NB4 (cell line): ENCODE results near the gene CORO1C.

ENCODE experiments used
- POLR2A ChIP-seq: IDR thresholded peaks from 2 replicates; pipeline ENCODE4 v1.6.1; 2011; ENCODE audit warnings: mild to moderate bottlenecking; ENCODE audit not compliant: insufficient read length; ENCODE audit errors: extremely low read depth
- TF ChIP-seq, protein P1 (sequence below): IDR thresholded peaks from one replicate; pipeline ENCODE4 v1.5.1; 2012; ENCODE audit warnings: low read depth, low read length
- TF ChIP-seq, protein P2 (sequence below): IDR thresholded peaks from 2 replicates; pipeline ENCODE4 v1.6.1; 2011; ENCODE audit warnings: low read depth, low read length

DNA sequence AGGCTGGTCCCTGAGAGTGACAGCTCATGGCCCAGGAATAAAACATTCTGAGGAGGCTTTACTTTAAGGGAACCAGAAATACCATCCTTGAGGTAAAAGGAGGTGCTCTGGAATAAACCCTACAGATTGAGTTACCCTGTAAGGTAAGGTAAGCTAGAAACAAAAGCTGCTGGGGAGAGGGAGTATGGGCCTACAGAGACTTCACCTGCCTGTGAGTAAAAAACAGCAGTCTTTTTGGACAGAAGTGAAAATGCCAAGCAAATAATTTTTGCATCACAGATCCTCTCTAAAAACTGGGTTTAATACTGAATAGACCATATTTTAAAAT is 41.2 kb downstream of the CORO1C start:
- TF ChIP-seq, protein P1, sequence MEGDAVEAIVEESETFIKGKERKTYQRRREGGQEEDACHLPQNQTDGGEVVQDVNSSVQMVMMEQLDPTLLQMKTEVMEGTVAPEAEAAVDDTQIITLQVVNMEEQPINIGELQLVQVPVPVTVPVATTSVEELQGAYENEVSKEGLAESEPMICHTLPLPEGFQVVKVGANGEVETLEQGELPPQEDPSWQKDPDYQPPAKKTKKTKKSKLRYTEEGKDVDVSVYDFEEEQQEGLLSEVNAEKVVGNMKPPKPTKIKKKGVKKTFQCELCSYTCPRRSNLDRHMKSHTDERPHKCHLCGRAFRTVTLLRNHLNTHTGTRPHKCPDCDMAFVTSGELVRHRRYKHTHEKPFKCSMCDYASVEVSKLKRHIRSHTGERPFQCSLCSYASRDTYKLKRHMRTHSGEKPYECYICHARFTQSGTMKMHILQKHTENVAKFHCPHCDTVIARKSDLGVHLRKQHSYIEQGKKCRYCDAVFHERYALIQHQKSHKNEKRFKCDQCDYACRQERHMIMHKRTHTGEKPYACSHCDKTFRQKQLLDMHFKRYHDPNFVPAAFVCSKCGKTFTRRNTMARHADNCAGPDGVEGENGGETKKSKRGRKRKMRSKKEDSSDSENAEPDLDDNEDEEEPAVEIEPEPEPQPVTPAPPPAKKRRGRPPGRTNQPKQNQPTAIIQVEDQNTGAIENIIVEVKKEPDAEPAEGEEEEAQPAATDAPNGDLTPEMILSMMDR, result no peak
- TF ChIP-seq POLR2A, result no peak
- TF ChIP-seq, protein P2, sequence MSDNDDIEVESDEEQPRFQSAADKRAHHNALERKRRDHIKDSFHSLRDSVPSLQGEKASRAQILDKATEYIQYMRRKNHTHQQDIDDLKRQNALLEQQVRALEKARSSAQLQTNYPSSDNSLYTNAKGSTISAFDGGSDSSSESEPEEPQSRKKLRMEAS, result no peak
